Measurements from ENCODE around the gene DOK5. TPM values are rescaled to one million over a fixed set of nuclear protein-coding genes. Genes with fewer than 3 reads are reported as not detected.

DOK5 gene
- total and polyA plus RNA-seq, 9 of the 15 experiments (the other 6 are each of a cell fraction or from before 2014, with no cell fraction given): not detected

GRCh38 chr20:54472607-54473006 is 2.8 kb upstream of the DOK5 start:
- intact Hi-C loops (cut with micrococcal nuclease): no loop called here
- no peaks in the 10 kb centered on the region for H3K9me1 ChIP-seq (ENCODE audit: control insufficient read depth, insufficient read depth, low read length)
- CTCF ChIA-PET (ENCODE audit: low intra/inter-chr PET ratio): no interaction called here
- H3K4me3 ChIP-seq: no peak overlapping the region
- TF ChIP-seq, protein P1, sequence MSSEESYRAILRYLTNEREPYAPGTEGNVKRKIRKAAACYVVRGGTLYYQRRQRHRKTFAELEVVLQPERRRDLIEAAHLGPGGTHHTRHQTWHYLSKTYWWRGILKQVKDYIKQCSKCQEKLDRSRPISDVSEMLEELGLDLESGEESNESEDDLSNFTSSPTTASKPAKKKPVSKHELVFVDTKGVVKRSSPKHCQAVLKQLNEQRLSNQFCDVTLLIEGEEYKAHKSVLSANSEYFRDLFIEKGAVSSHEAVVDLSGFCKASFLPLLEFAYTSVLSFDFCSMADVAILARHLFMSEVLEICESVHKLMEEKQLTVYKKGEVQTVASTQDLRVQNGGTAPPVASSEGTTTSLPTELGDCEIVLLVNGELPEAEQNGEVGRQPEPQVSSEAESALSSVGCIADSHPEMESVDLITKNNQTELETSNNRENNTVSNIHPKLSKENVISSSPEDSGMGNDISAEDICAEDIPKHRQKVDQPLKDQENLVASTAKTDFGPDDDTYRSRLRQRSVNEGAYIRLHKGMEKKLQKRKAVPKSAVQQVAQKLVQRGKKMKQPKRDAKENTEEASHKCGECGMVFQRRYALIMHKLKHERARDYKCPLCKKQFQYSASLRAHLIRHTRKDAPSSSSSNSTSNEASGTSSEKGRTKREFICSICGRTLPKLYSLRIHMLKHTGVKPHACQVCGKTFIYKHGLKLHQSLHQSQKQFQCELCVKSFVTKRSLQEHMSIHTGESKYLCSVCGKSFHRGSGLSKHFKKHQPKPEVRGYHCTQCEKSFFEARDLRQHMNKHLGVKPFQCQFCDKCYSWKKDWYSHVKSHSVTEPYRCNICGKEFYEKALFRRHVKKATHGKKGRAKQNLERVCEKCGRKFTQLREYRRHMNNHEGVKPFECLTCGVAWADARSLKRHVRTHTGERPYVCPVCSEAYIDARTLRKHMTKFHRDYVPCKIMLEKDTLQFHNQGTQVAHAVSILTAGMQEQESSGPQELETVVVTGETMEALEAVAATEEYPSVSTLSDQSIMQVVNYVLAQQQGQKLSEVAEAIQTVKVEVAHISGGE (CRISPR knock-in tag; IDR thresholded peaks at IDR 0.05): peak in 1 of 3 experiments; percentile 86; a peak in 2 of 6 replicates
- no peak for TF ChIP-seq MCM2 (IDR thresholded peaks at IDR 0.05; ENCODE audit: low read depth)
- POLR2A ChIA-PET: no interaction called here
- FAIRE-seq: no peak
- in situ Hi-C loops (cut with MboI): no loop called here
- no peak overlapping the region for H3K27ac ChIP-seq (ENCODE audit: extremely low read depth, low read depth, low read length)
- no TSS peak for BruUV-seq (replicated peaks)
- H3K36me3 ChIP-seq (ENCODE audit: control insufficient read depth, insufficient read depth, low read length): no peaks in the 10 kb centered on the region
- H3K79me2 ChIP-seq (ENCODE audit: control insufficient read depth, insufficient read depth, low read length): no peaks in the 10 kb centered on the region
- ATAC-seq: no peak
- no peaks in the 10 kb centered on the region for H3K9me3 ChIP-seq (replicated peaks; ENCODE audit: control insufficient read depth, insufficient read depth, low read depth, low read length)
- H3K27me3 ChIP-seq (ENCODE audit: control insufficient read depth in 2 of 2, insufficient read depth in 2 of 2, low read length in 2 of 2): no peaks in the 10 kb centered on the region
- H3K9ac ChIP-seq (ENCODE audit: insufficient read depth in 1 of 2, low read depth in 2 of 2, low read length in 2 of 2): no peak overlapping the region
- H4K20me1 ChIP-seq (replicated peaks; ENCODE audit: control insufficient read depth, insufficient read depth, low read length): no peaks in the 10 kb centered on the region
- no peak overlapping the region for H2AFZ ChIP-seq (ENCODE audit: low read depth, low read length)
- DNase-seq (ENCODE audit: extremely low read depth in 1 of 4, low spot score in 3 of 4): no peak
- WGBS (ENCODE audit: insufficient coverage, low coverage, missing lambda C conversion rate): 0% methylated on average over 5 of the region's 5 CpGs
- no peaks in the 10 kb centered on the region for H3K4me1 ChIP-seq (replicated peaks in 1 of 2; ENCODE audit: control insufficient read depth in 2 of 2, insufficient read depth in 2 of 2, low read length in 2 of 2)
- no peak overlapping the region for H3K4me2 ChIP-seq (ENCODE audit: insufficient read depth, low read length)

Data from K562 (cell line).